ENCODE results near the gene FOXP4. TPM values are rescaled to one million over a fixed set of nuclear protein-coding genes. Genes with fewer than 3 reads are reported as not detected.
A peak's percentile ranks its signal among the peaks of the same experiment; 100 is the strongest.

Gene FOXP4
- total RNA-seq, 1 donor from 2014 or later: 2.0 TPM

GRCh38 chr6:41630069-41630468 lies 83.9 kb downstream of the FOXP4 start:
- DNase-seq: no peak

GRCh38 chr6:41630946-41631345 lies 84.8 kb downstream of the FOXP4 start:
- no peak for DNase-seq

- no peak for DNase-seq
These were observed 87.0 kb downstream of the FOXP4 start for GRCh38 chr6:41633056-41633634.

DNA sequence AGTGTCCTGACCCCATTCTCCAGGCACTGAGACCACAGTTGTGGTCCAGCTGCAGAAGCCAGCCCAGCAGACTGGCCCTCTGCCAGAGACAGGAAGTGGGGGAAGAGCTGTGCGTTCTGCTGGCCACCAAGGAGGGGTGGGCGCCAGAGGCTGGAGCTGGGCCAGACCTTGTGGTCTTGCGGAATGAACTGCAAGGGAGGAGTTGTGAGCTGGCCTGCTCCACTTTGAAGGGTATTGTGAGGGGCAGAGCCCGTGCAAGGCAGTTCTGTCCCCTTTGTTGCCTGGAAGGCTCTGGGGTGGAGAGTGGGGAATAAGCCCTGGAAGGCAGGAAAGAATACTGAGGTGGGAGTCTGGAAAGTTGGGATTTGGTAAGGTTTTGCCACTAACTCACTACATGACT lies 88.5 kb downstream of the FOXP4 start:
- DNase-seq: peak; percentile 22

DNA sequence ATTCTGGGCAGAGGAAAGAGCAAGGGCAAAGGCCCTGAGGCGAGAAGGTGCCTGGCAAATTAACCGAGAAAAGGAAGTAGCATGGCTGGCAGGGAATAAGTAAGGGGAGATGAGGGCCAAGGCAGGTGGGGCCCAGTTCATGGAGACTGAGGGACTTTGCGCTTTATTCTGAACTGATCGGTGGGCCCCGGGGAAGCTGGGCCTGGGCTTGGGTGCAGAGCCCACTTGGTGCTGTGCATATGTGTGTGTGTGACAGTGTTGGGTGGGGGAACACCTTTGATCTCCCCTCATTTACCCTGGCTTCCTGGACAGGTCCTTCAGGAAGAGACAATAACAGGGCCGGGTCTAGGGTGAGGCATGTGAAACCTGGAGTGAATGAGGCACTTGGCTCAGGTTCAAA lies 89.2 kb downstream of the FOXP4 start:
- DNase-seq: no peak

- DNase-seq: no peak
These were observed 90.6 kb downstream of the FOXP4 start for GRCh38 chr6:41636833-41637193.

- no peak for DNase-seq
These were observed 91.2 kb downstream of the FOXP4 start for GRCh38 chr6:41637194-41638001.

GRCh38 chr6:41638002-41638934 lies 92.1 kb downstream of the FOXP4 start, which contains the start of gene MDFI:
TSS of gene MDFI (plus strand) at chr6:41638468. CDS start at chr6:41638750, 282 bp downstream.
- peak; percentile 45 for DNase-seq

DNA sequence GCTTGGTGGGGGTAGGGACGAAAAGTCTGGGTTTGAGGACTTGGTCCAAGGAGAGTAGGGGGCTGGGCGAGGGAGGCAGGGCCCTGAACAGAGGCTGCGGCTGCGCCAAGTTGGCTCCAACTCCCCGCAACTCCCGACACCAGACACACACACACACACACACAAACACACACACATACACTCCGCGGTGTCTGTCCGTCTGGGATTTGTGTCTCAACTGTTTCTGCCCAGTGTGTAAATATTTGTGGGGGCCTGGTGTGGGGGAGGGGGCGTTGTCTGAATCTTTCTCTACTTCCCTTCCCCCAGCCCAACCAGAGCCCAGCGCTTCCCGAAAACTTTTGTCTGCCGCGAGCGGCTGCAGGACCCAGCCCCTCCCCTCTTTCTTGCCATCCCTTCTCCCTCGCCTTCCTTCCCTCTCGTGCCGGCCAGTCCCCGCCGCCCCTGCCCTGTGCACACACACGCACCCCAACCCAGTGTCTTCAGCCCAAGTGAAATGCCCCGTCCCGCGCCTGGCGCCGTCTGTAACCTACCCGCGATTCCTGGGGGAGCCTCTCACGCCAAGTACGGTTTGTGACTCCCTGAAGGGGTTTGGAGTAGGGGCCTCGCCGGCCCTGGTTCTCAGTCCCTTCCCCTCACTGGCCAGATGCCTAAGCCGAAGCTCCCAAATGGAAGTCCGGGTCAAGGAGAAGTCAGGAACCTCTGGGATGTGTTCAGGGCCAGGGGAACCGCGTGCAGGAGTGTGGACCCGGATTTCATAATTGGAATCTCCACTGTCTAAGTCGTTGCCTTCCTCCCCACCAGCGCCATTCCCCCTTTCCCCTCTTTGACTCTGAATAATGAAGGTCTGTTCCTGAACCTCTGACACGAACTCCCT lies 93.0 kb downstream of the FOXP4 start:
- peak; percentile 78 for DNase-seq

GRCh38 chr6:41639809-41640371 lies 93.7 kb downstream of the FOXP4 start:
- DNase-seq: peak; percentile 85

GRCh38 chr6:41640426-41640825 lies 94.2 kb downstream of the FOXP4 start:
- DNase-seq: no peak

DNA sequence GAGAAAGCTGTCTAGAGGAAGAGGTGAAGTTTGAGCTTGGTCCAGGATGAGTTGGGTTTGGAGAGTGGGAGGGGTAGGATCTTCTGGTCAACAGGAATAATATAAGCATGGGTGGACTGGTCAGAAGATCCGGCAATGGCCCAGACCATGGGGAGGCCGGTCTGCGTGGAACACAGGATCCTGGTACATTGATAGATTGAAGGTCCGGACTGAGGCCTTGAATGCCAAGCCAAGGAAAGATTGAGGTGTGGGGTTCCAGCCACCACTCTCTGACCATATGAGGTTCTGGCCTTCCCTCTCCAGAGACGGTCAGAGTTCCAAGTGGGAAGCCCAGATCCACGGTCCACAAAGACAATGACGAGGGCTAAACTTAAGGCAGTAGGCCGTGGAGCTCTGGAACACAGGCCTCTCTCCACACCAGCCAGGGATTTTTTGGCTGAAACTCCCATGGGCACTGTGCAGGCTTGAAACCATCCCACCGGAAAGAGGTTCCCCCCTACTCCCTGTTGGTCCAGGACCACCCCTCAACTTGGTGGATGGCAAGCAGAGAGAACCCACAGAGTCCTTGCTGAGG lies 95.3 kb downstream of the FOXP4 start:
- no peak for DNase-seq

DNA sequence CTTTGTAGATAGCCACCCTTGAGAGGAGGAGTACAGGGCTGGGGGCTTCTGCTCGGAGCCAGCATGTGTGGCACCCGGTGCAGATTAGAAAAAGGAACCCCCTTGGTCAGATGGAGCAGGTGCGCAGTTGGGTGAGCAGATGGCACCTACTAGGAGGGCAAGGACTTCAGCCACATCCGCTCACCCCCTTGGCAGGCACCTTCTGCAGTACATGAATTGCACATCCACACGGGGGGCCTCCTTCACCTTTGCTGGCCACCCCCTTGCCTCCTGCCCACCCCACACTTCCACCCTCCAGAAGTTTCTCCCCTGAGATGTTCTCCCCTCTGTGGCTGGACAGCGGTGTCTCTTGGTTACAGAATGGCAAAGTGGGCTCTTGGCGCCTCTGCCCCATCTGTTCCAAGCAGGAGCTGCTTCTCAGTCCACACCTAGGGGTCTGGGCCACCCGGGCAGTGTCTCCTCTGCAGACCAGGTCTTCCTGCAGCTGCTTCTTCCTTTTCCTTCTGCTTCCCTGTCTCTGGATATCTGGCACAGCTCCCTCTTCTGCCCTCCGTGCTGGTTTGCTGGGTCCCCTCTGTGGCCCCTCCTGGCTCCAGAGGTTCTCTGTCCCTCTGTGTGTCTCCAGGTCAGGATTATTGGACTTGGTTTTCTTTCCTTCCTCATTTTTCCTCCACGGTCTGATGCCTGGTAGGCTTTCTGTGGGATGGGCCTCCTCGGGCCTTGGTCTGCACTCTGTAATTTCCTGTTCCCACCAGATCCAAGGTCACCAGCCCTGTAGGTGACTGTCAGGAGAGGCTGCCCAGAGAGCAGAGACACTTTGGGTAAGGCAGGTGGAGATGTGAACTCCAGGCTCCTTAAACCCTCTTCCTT lies 96.1 kb downstream of the FOXP4 start:
- DNase-seq: no peak

DNA sequence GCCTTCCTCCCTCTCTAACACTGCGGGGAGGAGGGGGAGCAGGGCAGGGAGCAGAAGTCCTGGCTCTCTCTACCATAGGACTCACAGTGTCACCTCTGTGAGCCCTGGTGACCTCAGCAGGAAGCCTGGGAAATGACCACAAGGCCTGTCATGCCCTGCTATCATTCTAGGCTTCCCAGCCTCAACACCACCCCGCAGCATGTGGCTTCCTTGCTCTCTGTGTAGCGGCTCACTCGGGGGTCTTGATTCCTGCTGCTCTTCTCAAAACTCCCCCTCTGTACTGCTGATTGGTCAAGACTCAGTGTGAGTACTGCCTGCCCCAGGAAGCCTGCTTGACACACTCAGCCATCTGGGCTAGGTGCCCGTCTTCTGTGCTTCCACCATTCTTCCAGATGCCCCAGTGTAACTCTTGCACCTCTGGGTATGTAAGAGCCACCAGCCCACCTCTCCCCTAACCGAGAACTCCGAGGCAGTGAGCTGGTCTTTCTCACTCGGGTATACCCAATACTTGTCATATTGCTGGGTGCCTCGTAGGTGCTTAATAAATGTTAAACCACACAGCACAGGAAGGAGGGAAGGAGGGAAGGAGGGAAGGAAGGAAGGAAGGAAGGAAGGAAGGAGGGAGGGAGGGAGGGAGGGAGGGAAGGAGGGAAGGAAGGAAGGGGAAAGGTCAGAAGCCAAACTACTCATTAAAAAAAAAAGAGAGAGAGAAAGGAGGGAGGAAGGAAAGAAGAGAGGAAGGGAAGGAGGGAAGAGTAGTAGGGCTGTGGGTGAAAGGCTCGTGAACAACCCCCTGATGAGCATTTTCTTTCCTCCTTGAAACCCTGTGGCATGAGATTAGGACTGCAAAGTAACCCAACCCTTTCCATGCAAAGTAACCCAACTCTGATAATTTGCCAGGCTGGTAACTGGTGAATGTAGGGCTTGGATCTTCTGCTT lies 97.0 kb downstream of the FOXP4 start:
- no peak for DNase-seq

DNA sequence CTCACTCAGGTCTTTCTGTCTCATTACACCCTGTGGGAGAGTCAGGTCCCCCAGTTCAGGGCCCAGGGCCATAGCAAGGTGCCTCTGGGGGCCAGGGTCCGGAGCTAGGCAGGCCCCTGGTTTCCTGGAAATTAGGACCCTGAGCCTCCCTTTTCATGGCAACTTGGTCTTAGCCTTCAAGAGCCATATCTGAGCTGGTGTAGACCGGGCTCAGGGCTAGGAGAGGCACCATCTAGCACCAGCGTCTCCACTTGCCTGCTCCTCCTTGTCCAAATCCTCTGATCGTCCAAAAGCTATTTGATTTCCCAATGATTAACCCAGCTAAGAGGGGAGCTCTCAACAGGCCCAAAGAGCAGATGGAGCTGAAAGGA lies 97.7 kb downstream of the FOXP4 start:
- DNase-seq: no peak

DNA sequence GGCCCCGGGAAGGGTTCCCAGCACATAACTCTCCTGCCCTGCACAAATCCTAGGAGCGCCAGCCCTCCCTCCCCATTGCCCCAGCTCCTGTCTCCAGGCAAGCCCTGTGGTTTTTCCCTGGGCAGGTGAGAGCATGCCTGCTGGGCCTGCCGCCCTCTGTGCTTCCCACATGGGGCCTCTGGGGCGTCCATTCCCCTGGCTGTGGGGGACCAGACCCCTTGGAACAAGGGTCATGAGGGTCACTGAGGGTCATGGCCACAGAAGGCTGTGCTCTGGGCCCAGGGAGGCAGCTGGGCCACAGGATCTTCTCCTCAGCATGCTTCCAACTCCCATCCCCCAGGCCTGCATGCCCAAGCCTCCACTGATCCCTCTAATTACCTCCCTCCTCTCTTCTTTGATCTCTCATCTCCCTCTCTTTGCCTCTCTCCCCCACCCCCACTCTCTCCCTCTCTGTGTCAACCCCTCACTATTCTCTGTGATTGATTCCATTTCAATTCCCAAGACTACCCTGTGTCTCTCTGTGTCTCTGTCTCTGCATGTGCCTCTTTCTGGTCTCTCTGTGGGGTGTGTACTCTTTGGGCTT lies 98.2 kb downstream of the FOXP4 start:
- DNase-seq: no peak

DNA sequence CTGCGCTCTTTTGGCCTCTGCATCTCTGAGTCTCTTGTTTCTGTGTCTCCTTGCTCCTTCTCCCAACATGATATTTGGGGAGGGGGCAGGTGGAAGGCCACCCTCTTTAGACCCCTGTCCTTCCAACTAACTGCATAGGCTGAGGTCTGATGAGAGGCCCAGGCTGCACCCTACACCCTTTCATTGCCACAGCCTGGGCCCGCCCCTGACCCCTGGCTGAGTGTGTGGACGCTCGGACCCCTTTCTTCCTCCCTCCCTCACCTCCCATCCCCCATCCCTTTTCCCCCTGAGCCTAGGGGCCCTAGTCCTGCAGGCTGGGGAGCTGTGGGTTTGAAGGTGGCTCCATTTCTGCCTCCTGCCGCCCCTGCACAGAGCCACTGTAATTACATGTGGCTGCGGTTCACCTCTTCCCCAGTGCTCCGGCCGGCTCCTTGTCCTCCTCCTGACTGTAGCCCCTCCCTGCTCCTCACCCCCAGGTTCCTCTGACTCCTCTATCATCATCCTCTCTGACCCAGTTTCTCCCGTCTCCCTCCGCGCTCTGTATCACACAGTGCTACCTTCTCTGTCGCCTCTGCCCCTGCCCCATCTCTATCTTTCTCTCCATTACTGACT lies 98.9 kb downstream of the FOXP4 start:
- DNase-seq: no peak
